ENCODE data around the gene TMEM25.

TMEM25 gene

GRCh38 chr11:118524757-118525470 is 6.1 kb upstream of the TMEM25 start:
- Histone ChIP-seq H3K9me3 (ENCODE audit: control insufficient read depth, insufficient read depth, low read length) (no peaks in the 10 kb centered on the region), H3K36me3 (ENCODE audit: insufficient read depth, low read length) (peaks cover 27% of the 10 kb centered on the region), H3K4me1 (ENCODE audit: insufficient read depth, low read length) (peaks cover 5% of the 10 kb centered on the region), H3K9ac (ENCODE audit: low read depth, low read length) (no peak overlapping the region)

- H3K9me3 ChIP-seq (ENCODE audit: control insufficient read depth, insufficient read depth, low read length) = no peaks in the 10 kb centered on the region
- H3K36me3 ChIP-seq (ENCODE audit: insufficient read depth, low read length) = peaks cover 12% of the 10 kb centered on the region
- no peak overlapping the region for H3K9ac ChIP-seq (ENCODE audit: low read depth, low read length)
- H3K4me1 ChIP-seq (ENCODE audit: insufficient read depth, low read length) = peaks cover 9% of the 10 kb centered on the region
Measured at GRCh38 chr11:118526688-118527087, 4.3 kb upstream of the TMEM25 start.

GRCh38 chr11:118527109-118527508 is 3.9 kb upstream of the TMEM25 start, which contains the start of gene TTC36:
TSS of gene TTC36 (plus strand) at chr11:118527474. CDS start at chr11:118527495, 21 bp downstream.
- Histone ChIP-seq H3K9me3 (ENCODE audit: control insufficient read depth, insufficient read depth, low read length) (no peaks in the 10 kb centered on the region), H3K4me1 (ENCODE audit: insufficient read depth, low read length) (peaks cover 9% of the 10 kb centered on the region), H3K9ac (ENCODE audit: low read depth, low read length) (no peak within 1 kb of the TSS), H3K36me3 (ENCODE audit: insufficient read depth, low read length) (peaks cover 8% of the 10 kb centered on the region)

GRCh38 chr11:118528511-118528910 is 2.5 kb upstream of the TMEM25 start:
- Histone ChIP-seq H3K9me3 (ENCODE audit: control insufficient read depth, insufficient read depth, low read length) (no peaks in the 10 kb centered on the region), H3K9ac (ENCODE audit: low read depth, low read length) (no peak overlapping the region), H3K36me3 (ENCODE audit: insufficient read depth, low read length) (no peaks in the 10 kb centered on the region; the same call in 1 of the 2 replicates), H3K4me1 (ENCODE audit: insufficient read depth, low read length) (peaks cover 9% of the 10 kb centered on the region)

- H3K36me3 ChIP-seq (ENCODE audit: insufficient read depth, low read length) = no peaks in the 10 kb centered on the region
- H3K4me1 ChIP-seq (ENCODE audit: insufficient read depth, low read length) = peaks cover 9% of the 10 kb centered on the region
- peak overlapping the region; percentile 59 for H3K9ac ChIP-seq (ENCODE audit: low read depth, low read length)
- no peaks in the 10 kb centered on the region for H3K9me3 ChIP-seq (ENCODE audit: control insufficient read depth, insufficient read depth, low read length)
Measured at GRCh38 chr11:118529584-118530175, 1.3 kb upstream of the TMEM25 start.

- Histone ChIP-seq H3K9ac (ENCODE audit: low read depth, low read length) (peak overlapping the region; percentile 59), H3K9me3 (ENCODE audit: control insufficient read depth, insufficient read depth, low read length) (no peaks in the 10 kb centered on the region), H3K36me3 (ENCODE audit: insufficient read depth, low read length) (no peaks in the 10 kb centered on the region), H3K4me1 (ENCODE audit: insufficient read depth, low read length) (peaks cover 9% of the 10 kb centered on the region)
Measured at GRCh38 chr11:118530180-118530682, 761 bp upstream of the TMEM25 start.

GRCh38 chr11:118531597-118532084 is 649 bp downstream of the TMEM25 start:
- Histone ChIP-seq H3K4me1 (ENCODE audit: insufficient read depth, low read length) (peaks cover 9% of the 10 kb centered on the region), H3K9ac (ENCODE audit: low read depth, low read length) (peak overlapping the region; percentile 59), H3K9me3 (ENCODE audit: control insufficient read depth, insufficient read depth, low read length) (no peaks in the 10 kb centered on the region), H3K36me3 (ENCODE audit: insufficient read depth, low read length) (no peaks in the 10 kb centered on the region)

- Histone ChIP-seq H3K9ac (ENCODE audit: low read depth, low read length) (no peak overlapping the region; the same call in 1 of the 2 replicates), H3K36me3 (ENCODE audit: insufficient read depth, low read length) (no peaks in the 10 kb centered on the region), H3K9me3 (ENCODE audit: control insufficient read depth, insufficient read depth, low read length) (no peaks in the 10 kb centered on the region), H3K4me1 (ENCODE audit: insufficient read depth, low read length) (peaks cover 9% of the 10 kb centered on the region)
Measured at GRCh38 chr11:118532091-118532490, 1.1 kb downstream of the TMEM25 start.

GRCh38 chr11:118532852-118533768 is 2.1 kb downstream of the TMEM25 start:
- H3K4me1 ChIP-seq (ENCODE audit: insufficient read depth, low read length) = peaks cover 9% of the 10 kb centered on the region
- no peaks in the 10 kb centered on the region for H3K36me3 ChIP-seq (ENCODE audit: insufficient read depth, low read length)
- no peaks in the 10 kb centered on the region for H3K9me3 ChIP-seq (ENCODE audit: control insufficient read depth, insufficient read depth, low read length)
- no peak overlapping the region for H3K9ac ChIP-seq (ENCODE audit: low read depth, low read length)

GRCh38 chr11:118533769-118534729 is 3.1 kb downstream of the TMEM25 start:
- peaks cover 9% of the 10 kb centered on the region for H3K4me1 ChIP-seq (ENCODE audit: insufficient read depth, low read length)
- no peaks in the 10 kb centered on the region for H3K9me3 ChIP-seq (ENCODE audit: control insufficient read depth, insufficient read depth, low read length)
- no peaks in the 10 kb centered on the region for H3K36me3 ChIP-seq (ENCODE audit: insufficient read depth, low read length)
- no peak overlapping the region for H3K9ac ChIP-seq (ENCODE audit: low read depth, low read length)

GRCh38 chr11:118535261-118535660 is 4.3 kb downstream of the TMEM25 start:
- H3K9me3 ChIP-seq (ENCODE audit: control insufficient read depth, insufficient read depth, low read length) = no peaks in the 10 kb centered on the region
- H3K9ac ChIP-seq (ENCODE audit: low read depth, low read length) = no peak overlapping the region
- no peaks in the 10 kb centered on the region for H3K36me3 ChIP-seq (ENCODE audit: insufficient read depth, low read length)
- no peaks in the 10 kb centered on the region; the same call in 1 of the 2 replicates for H3K4me1 ChIP-seq (ENCODE audit: insufficient read depth, low read length)

- H3K4me1 ChIP-seq (ENCODE audit: insufficient read depth, low read length) = no peaks in the 10 kb centered on the region
Measured at GRCh38 chr11:118536726-118537125, 5.7 kb downstream of the TMEM25 start.

GRCh38 chr11:118537409-118537980 is 6.5 kb downstream of the TMEM25 start:
- Histone ChIP-seq H3K36me3 (ENCODE audit: insufficient read depth, low read length) (peaks cover 5% of the 10 kb centered on the region; the same call in 1 of the 2 replicates), H3K4me1 (ENCODE audit: insufficient read depth, low read length) (no peaks in the 10 kb centered on the region), H3K9me3 (ENCODE audit: control insufficient read depth, insufficient read depth, low read length) (no peaks in the 10 kb centered on the region), H3K9ac (ENCODE audit: low read depth, low read length) (no peak overlapping the region)

More at GRCh38 chr11:118536726-118537125, 5.7 kb downstream of the TMEM25 start:
- Histone ChIP-seq H3K9me3 (ENCODE audit: control insufficient read depth, insufficient read depth, low read length) (no peaks in the 10 kb centered on the region), H3K36me3 (ENCODE audit: insufficient read depth, low read length) (peaks cover 5% of the 10 kb centered on the region; the same call in 1 of the 2 replicates), H3K9ac (ENCODE audit: low read depth, low read length) (no peak overlapping the region)
